ENCODE results near the gene FCN3.

DNA sequence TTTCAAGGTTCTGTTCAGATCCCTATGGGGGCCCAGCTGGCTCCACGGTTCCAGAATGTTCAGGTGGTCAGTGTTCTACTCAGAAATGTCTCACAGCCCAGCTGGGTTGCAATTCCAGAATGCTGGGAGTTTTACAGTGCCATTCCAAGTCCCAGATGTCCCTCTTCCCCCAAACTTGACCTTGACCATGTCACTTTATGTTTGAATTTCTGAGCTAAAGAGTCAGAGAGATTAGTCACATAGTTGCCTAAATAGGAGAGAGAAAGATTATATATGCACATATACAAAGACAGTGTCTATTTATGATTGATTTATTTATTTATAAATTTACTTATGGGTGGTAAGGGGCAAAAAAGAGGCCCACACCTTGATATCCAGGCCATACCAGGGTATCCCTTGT, 20.3 kb upstream of the FCN3 start:
- TF ChIP-seq, protein P1, sequence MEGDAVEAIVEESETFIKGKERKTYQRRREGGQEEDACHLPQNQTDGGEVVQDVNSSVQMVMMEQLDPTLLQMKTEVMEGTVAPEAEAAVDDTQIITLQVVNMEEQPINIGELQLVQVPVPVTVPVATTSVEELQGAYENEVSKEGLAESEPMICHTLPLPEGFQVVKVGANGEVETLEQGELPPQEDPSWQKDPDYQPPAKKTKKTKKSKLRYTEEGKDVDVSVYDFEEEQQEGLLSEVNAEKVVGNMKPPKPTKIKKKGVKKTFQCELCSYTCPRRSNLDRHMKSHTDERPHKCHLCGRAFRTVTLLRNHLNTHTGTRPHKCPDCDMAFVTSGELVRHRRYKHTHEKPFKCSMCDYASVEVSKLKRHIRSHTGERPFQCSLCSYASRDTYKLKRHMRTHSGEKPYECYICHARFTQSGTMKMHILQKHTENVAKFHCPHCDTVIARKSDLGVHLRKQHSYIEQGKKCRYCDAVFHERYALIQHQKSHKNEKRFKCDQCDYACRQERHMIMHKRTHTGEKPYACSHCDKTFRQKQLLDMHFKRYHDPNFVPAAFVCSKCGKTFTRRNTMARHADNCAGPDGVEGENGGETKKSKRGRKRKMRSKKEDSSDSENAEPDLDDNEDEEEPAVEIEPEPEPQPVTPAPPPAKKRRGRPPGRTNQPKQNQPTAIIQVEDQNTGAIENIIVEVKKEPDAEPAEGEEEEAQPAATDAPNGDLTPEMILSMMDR (IDR thresholded peaks at IDR 0.05; ENCODE audit: low read depth, low read length), result no peak
- TF ChIP-seq POLR2A (IDR thresholded peaks at IDR 0.05; ENCODE audit: extremely low read depth, insufficient read length), result no peak
- TF ChIP-seq MYC (IDR thresholded peaks at IDR 0.05; ENCODE audit: low read depth, low read length), result no peak
- TF ChIP-seq, protein P2, sequence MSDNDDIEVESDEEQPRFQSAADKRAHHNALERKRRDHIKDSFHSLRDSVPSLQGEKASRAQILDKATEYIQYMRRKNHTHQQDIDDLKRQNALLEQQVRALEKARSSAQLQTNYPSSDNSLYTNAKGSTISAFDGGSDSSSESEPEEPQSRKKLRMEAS (IDR thresholded peaks at IDR 0.05; ENCODE audit: low read depth, low read length), result no peak
